Measurements from ENCODE around the gene CDON. TPM values are rescaled to one million over a fixed set of nuclear protein-coding genes. Genes with fewer than 3 reads are reported as not detected.

The CDON gene
- total and polyA plus RNA-seq, 2 of the 13 experiments (the other 11 are each of a cell fraction or from before 2014, with no cell fraction given): 9.6 to 12.8 TPM

DNA sequence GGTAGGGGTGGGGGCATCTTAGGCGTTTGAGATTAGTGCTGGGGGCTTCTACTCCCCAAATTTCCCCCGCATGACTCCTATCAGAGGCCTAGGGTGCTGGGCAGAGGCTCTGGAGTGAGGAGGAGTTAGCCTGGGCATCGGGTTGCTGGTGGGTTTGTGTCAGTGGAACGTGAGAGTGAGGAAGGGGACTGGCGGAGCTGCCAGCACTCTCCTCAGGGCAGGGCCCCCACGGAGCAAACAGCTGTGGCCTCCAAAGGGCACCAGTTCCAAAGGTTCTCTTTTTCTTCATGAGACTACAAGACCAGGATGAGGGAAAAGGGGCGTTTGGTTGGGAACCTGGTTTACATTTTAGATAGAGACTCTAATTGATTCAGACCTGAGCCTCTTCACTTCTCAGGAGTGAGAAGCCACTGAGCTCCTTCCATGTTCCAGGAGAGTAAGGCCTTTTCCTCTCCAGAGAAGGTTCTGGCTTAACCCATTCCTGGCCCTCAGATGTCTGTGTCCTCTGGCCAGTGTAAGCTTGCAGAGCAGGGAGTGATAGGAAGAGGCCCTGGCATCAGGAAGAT lies 35.6 kb upstream of the CDON start:
- BruUV-seq (replicated peaks): no TSS peak
- in situ Hi-C loops (cut with HindIII; ENCODE audit: extremely low pct_ligation_motif_present, low pct_unique_long_range_greater_than_20kb): no loop called here
- DNase-seq (ENCODE audit: low spot score) (no peak), FAIRE-seq (no peak), ATAC-seq (peak; percentile 73)
- Histone ChIP-seq H3K79me2 (ENCODE audit: insufficient read depth, low read length) (no peaks in the 10 kb centered on the region), H3K4me1 (ENCODE audit: insufficient read depth, low read length) (peaks cover 70% of the 10 kb centered on the region), H3K9me3 (ENCODE audit: low read length) (no peaks in the 10 kb centered on the region), H3K27ac (ENCODE audit: extremely low read length, insufficient read depth, low read length) (no peak overlapping the region), H4K20me1 (ENCODE audit: insufficient read depth, low read length) (no peaks in the 10 kb centered on the region), H3K27me3 (ENCODE audit: control insufficient read depth in 1 of 2, insufficient read depth in 2 of 2, low read length in 2 of 2) (0 out of 5 replicates have a peak, but pooled peaks cover 0 to 1% of the 10 kb centered on the region in 2 experiments), H3K4me3 (replicated peaks in 1 of 3; ENCODE audit: insufficient read depth in 1 of 3, low read depth in 2 of 3, low read length in 3 of 3) (peak overlapping the region in 2 of 3 experiments; percentile 18 to 43; a peak in 3 of 6 replicates), H3K36me3 (replicated peaks in 1 of 2; ENCODE audit: control insufficient read depth in 1 of 2, insufficient read depth in 2 of 2, low read length in 2 of 2) (no peaks in the 10 kb centered on the region), H3K9ac (ENCODE audit: insufficient read depth, low read depth, low read length) (peak overlapping the region; percentile 16; the same call in 1 of the 2 replicates), H2AFZ (ENCODE audit: low read length) (no peak overlapping the region), H3K4me2 (ENCODE audit: low read depth, low read length) (peak overlapping the region; percentile 83)
- ChIA-PET CTCF (ENCODE audit: low intra/inter-chr PET ratio, low total read pairs) (no interaction called here), POLR2A (interaction anchor here (0.6 to 1.5 kb wide), 5 partner anchors 9 to 91 kb away, joined by 3 to 6 read pairs (median 4); no protein-coding TSS in a partner anchor)
- intact Hi-C loops (cut with micrococcal nuclease; ENCODE audit: unreplicated experiment): no loop called here
- 0% methylated on average over 7 of the region's 7 CpGs for WGBS (ENCODE audit: low lambda C conversion rate)
- TF ChIP-seq HNRNPH1 (optimal IDR thresholded peaks at IDR 0.05; ENCODE audit: low read depth, low read length): no peak
- TF ChIP-seq SAP130 (CRISPR knock-in tag; IDR thresholded peaks at IDR 0.05; ENCODE audit: low read depth): peak; percentile 18; the same call in 1 of the 2 replicates
- peak; percentile 30; the same call in 1 of the 2 replicates for TF ChIP-seq SALL1 (CRISPR knock-in tag; IDR thresholded peaks at IDR 0.05)
- TF ChIP-seq HINFP (CRISPR knock-in tag; IDR thresholded peaks at IDR 0.05; ENCODE audit: low read depth): no peak
- TF ChIP-seq ZNF274 (CRISPR knock-in tag; IDR thresholded peaks at IDR 0.05): no peak
- TF ChIP-seq TFAP4 (IDR thresholded peaks at IDR 0.05; ENCODE audit: borderline replicate concordance, low read depth): peak; percentile 79; the same call in 1 of the 2 replicates
- TF ChIP-seq MLX (CRISPR knock-in tag; IDR thresholded peaks at IDR 0.05): no peak
- no peak for TF ChIP-seq TAF15 (IDR thresholded peaks at IDR 0.05; ENCODE audit: low read depth, low read length, poor library complexity, severe bottlenecking)
- peak; percentile 44; the same call in 1 of the 2 replicates for TF ChIP-seq GATAD2A (CRISPR knock-in tag; IDR thresholded peaks at IDR 0.05)
- peak; percentile 51; the same call in 1 of the 2 replicates for TF ChIP-seq HNF4A (CRISPR knock-in tag; IDR thresholded peaks at IDR 0.05)
- peak; percentile 2; the same call in 1 of the 2 replicates for TF ChIP-seq ZNF687 (CRISPR knock-in tag; IDR thresholded peaks at IDR 0.05)
- TF ChIP-seq ZNF333 (CRISPR knock-in tag; IDR thresholded peaks at IDR 0.05; ENCODE audit: borderline replicate concordance): no peak
- TF ChIP-seq ZNF710 (CRISPR knock-in tag; IDR thresholded peaks at IDR 0.05; ENCODE audit: borderline replicate concordance): 0 out of 2 replicates have a peak, but pooled peaks have one; percentile 16
- peak; percentile 84 for TF ChIP-seq ZNF652 (CRISPR knock-in tag; IDR thresholded peaks at IDR 0.05; ENCODE audit: borderline replicate concordance, low read depth)

All from HepG2 (cell line).